DND-41 (cell line): Measurements from ENCODE around the gene FARSB.

ENCODE experiments used
- ATAC-seq: fragments of 200-7000 bp; cut with Tn5 transposase; 3 replicates; pipeline ENCODE4 v1.9.1; 2021; ENCODE audit warnings: low read depth; ENCODE audit not compliant: insufficient read depth
- DNase-seq: peaks from one replicate; pipeline ENCODE4 v3.0.0-alpha.2; 2020
- H2AFZ ChIP-seq: 2 replicates; pipeline ENCODE4 v1.6.0; 2012; ENCODE audit warnings: low read depth, low read length
- H3K27ac ChIP-seq: 2 replicates; pipeline ENCODE4 v1.5.1; 2012; ENCODE audit warnings: low read length, inconsistent platforms
- H3K27me3 ChIP-seq: fragments of 200-600 bp; sonication (generic); 2 replicates; pipeline ENCODE4 v1.6.0; 2012; ENCODE audit warnings: low read length, mild to moderate bottlenecking, inconsistent platforms; ENCODE audit not compliant: insufficient read depth, poor library complexity
- H3K36me3 ChIP-seq: 2 replicates; pipeline ENCODE4 v1.5.1; 2012; ENCODE audit warnings: low read length, inconsistent platforms; ENCODE audit not compliant: insufficient read depth
- H3K4me1 ChIP-seq: 2 replicates; pipeline ENCODE4 v1.5.1; 2012; ENCODE audit warnings: mild to moderate bottlenecking, low read length; ENCODE audit not compliant: insufficient read depth
- H3K4me2 ChIP-seq: 2 replicates; pipeline ENCODE4 v1.6.0; 2012; ENCODE audit warnings: mild to moderate bottlenecking, moderate library complexity, low read length, inconsistent platforms; ENCODE audit not compliant: insufficient read depth
- H3K4me3 ChIP-seq, 2 experiments: fragments of 200-600 bp in 1 of 2; shearing (Covaris generic) in 1 of 2; 2 replicates each; pipeline ENCODE4 v1.5.1; 2012 to 2016; ENCODE audit warnings: inconsistent platforms in 2 of 2, low read length in 2 of 2, mild to moderate bottlenecking in 2 of 2, low read depth in 1 of 2, moderate library complexity in 1 of 2
- H3K79me2 ChIP-seq: 2 replicates; pipeline ENCODE4 v1.6.0; 2012; ENCODE audit warnings: low read length, inconsistent platforms; ENCODE audit not compliant: insufficient read depth
- H3K9ac ChIP-seq: 2 replicates; pipeline ENCODE4 v1.6.0; 2012; ENCODE audit warnings: low read depth, mild to moderate bottlenecking, inconsistent platforms, low read length, moderate library complexity
- H3K9me3 ChIP-seq: 2 replicates; pipeline ENCODE4 v1.5.1; 2012; ENCODE audit warnings: low read length, moderate library complexity, mild to moderate bottlenecking, inconsistent platforms; ENCODE audit not compliant: insufficient read depth, severe bottlenecking
- H4K20me1 ChIP-seq: 2 replicates; pipeline ENCODE4 v1.6.0; 2012; ENCODE audit warnings: low read length; ENCODE audit not compliant: insufficient read depth
- CTCF ChIP-seq: IDR thresholded peaks from 2 replicates; pipeline ENCODE4 v1.5.1; 2012; ENCODE audit warnings: borderline replicate concordance, low read length, moderate library complexity, mild to moderate bottlenecking; ENCODE audit not compliant: poor library complexity, severe bottlenecking; ENCODE audit errors: extremely low read depth
- EZH2 ChIP-seq: IDR thresholded peaks from 3 replicates; pipeline ENCODE4 v1.6.1; 2012; ENCODE audit warnings: borderline replicate concordance, low read depth, mild to moderate bottlenecking, moderate library complexity, low read length, inconsistent platforms; ENCODE audit not compliant: severe bottlenecking

The FARSB gene

GRCh38 chr2:222670191-222671038, 14.5 kb upstream of the FARSB start:
- Histone ChIP-seq H4K20me1 (no peaks in the 10 kb centered on the region), H2AFZ (no peak overlapping the region), H3K9me3 (no peaks in the 10 kb centered on the region), H3K36me3 (no peaks in the 10 kb centered on the region), H3K4me2 (no peak overlapping the region), H3K4me1 (no peaks in the 10 kb centered on the region), H3K27me3 (no peaks in the 10 kb centered on the region), H3K4me3 (no peak overlapping the region), H3K27ac (no peak overlapping the region), H3K9ac (no peak overlapping the region), H3K79me2 (no peaks in the 10 kb centered on the region)
- ATAC-seq (no peak), DNase-seq (no peak)
- TF ChIP-seq EZH2 (no peak), CTCF (no peak)

- Histone ChIP-seq H3K9ac (no peak overlapping the region), H3K27me3 (no peaks in the 10 kb centered on the region), H3K79me2 (no peaks in the 10 kb centered on the region), H3K4me2 (no peak overlapping the region), H3K36me3 (no peaks in the 10 kb centered on the region), H2AFZ (no peak overlapping the region), H4K20me1 (no peaks in the 10 kb centered on the region), H3K27ac (no peak overlapping the region), H3K4me1 (no peaks in the 10 kb centered on the region), H3K4me3 (no peak overlapping the region), H3K9me3 (no peaks in the 10 kb centered on the region)
- ATAC-seq (no peak), DNase-seq (no peak)
- TF ChIP-seq CTCF (no peak), EZH2 (no peak)
These were observed 13.5 kb upstream of the FARSB start for GRCh38 chr2:222669353-222669752.

DNA sequence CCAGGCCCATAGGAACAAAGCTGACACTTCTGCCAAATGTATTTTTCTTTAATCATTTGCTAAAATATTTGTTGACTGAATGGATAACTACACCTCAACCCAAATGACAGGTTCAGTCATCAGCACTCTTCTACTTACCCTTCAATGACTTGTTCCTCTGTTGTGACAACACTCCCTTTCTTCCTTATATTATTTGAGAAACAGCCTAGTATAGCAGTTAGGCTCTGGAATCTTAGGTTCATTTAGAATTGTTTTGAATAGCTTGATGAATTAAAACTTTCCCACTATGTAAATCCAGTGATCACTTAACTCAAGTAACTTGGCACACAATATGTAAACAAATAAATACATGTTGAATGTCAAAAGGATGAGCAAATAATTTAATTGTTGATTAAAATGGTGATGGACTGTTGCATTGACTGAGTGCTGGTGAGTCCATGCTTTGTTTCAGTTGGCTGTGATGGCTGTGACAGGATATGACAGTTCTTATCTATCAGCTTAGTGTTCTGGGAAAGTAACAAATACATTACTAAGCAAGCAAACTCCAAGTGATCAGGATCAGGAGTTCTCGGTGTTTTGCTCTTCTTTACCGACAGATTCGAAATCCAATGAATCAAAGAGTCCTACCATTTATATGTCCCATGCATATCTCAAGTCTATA, 12.7 kb upstream of the FARSB start:
- H3K4me2 ChIP-seq, result no peak overlapping the region
- no peaks in the 10 kb centered on the region for H3K4me1 ChIP-seq
- no peak overlapping the region for H2AFZ ChIP-seq
- H3K36me3 ChIP-seq, result no peaks in the 10 kb centered on the region
- no peaks in the 10 kb centered on the region for H3K79me2 ChIP-seq
- no peak overlapping the region for H3K27ac ChIP-seq
- H3K4me3 ChIP-seq, result no peak overlapping the region
- ATAC-seq (no peak), DNase-seq (no peak)
- no peaks in the 10 kb centered on the region for H4K20me1 ChIP-seq
- TF ChIP-seq CTCF (no peak), EZH2 (no peak)
- H3K9me3 ChIP-seq, result no peaks in the 10 kb centered on the region
- no peak overlapping the region for H3K9ac ChIP-seq
- H3K27me3 ChIP-seq, result no peaks in the 10 kb centered on the region
